LHCN-M2 (cell line): Measurements from ENCODE around the gene KLHDC8B. TPM values are rescaled to one million over a fixed set of nuclear protein-coding genes. Genes with fewer than 3 reads are reported as not detected.
A peak's percentile ranks its signal among the peaks of the same experiment; 100 is the strongest.

Source experiments
- DNase-seq: peaks from one replicate; pipeline ENCODE4 v3.0.0-alpha.2; 2012; ENCODE audit warnings: low read depth
- total RNA-seq: library from RNA; depleted of rRNA; stranded (reverse); fragments of >200 nt; gene quantifications from 2 replicates; pipeline ENCODE4 v1.2.3, GENCODE V29; 2014

KLHDC8B gene
- total RNA-seq, 1 experiment from 2014 or later: 19.1 TPM

GRCh38 chr3:49158792-49159191 is 12.6 kb upstream of the KLHDC8B start:
- DNase-seq: peak; percentile 29

DNA sequence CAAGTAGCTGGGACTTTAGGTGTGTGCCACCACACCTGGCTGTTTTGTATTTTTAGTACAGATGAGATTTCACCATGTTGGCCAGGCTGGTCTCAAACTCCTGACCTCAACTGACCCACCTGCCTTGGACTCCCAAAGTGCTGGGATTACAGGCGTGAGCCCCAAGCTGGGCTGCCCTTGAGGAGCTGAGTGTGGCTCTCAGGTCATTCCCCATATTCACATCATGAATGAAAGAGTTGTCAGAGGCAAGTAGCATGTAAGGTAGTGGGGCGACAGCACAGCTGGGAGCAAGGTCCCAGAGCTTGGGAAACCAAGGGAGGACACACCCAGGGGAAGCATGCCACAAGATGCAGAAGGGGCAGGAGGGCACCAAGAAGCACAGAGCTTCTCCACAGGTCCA is 10.2 kb upstream of the KLHDC8B start:
- no peak for DNase-seq

- no peak for DNase-seq
Measured at GRCh38 chr3:49161808-49162530, 9.4 kb upstream of the KLHDC8B start.

DNA sequence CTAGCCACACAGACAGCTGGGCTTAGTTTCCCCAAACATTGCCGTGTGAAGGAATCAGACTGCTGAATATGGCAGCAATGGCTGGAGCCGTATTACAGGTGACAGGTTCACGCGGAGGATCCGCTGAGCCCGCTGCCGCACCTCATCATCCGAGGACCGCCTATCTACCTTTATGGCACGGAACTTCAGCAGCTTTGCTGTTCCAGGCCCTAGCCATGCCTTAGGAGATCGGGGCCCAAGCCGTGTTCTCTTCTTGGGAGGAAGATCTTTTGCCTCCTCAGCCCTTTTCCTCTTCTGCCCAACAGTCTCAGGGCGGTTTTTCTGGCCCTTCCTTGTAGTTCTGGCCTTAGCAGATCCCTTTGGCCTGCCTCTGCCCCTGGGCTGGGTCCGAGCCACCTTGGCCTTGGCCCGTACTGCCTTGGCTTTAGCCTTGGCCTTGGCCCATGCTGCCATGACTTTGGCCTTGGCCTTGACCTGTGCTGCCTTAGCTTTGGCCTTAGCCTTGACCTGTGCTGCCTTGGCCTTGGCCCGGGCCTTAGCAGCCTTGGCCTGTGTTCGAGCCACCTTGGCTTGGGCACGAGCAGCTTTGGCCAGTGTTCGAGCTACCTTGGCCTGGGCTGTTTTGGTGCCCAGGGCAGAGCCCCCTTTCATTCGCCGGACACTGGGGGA is 8.5 kb upstream of the KLHDC8B start:
- DNase-seq: no peak

DNA sequence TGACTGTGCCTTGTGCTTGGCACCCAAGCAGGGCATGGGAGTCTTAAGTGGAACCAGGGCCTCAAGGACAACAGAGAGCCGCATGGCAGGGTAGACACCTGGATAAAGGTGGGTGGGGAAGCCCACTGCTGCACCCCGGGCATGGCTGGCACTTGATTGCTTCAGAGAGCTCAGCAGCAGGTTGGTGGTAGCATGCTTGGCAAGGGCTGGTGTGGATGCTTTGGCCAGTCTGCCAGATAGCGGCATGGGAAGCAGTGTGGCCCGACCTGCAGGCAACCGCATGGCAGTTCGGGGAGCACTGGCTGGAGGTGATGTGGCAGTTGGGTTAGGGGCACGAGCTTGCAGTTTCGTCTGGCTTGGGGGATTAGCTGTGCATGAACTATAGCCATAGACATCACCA is 7.8 kb upstream of the KLHDC8B start:
- no peak for DNase-seq

DNA sequence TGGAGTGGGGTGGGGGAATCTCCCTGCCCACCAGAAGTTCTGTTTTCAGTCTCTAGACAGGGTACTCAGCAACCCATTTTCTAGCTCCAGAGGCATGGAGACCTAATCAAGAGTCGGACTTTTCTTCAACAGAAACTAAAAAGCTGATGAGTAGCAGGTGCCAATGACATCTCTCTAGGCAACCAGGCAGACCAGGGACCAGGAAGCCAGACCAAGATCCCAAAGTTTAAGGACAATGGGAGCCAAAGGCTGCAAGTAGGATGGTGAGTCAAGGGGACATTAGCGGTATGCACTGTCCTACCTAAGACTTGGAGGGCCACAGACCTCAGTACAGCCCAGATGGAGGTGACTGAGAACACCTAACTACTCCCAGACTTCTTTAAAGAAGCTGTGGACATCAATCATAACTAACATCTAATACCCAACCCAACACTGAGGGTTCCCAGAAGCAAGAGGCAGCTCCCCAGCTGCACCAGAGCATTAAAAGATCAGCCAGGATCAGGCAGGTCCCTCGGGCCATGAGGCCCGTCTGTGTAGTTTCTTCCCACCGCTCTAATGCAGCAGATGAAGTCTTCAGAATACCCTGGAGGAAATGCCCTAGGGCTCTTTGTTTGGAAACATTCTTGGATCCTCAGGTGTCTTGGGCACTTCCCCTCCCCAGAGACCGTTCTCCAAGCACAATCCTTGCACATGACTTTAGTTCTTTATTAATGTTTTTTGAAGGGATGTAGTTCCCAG is 6.2 kb upstream of the KLHDC8B start:
- DNase-seq: no peak

- DNase-seq: peak; percentile 73
Measured at GRCh38 chr3:49165771-49166751, 5.3 kb upstream of the KLHDC8B start, which contains the start of gene CCDC71. TSS of gene CCDC71 (minus strand) at chr3:49166331. CDS start at chr3:49164208, 2,123 bp downstream.

DNA sequence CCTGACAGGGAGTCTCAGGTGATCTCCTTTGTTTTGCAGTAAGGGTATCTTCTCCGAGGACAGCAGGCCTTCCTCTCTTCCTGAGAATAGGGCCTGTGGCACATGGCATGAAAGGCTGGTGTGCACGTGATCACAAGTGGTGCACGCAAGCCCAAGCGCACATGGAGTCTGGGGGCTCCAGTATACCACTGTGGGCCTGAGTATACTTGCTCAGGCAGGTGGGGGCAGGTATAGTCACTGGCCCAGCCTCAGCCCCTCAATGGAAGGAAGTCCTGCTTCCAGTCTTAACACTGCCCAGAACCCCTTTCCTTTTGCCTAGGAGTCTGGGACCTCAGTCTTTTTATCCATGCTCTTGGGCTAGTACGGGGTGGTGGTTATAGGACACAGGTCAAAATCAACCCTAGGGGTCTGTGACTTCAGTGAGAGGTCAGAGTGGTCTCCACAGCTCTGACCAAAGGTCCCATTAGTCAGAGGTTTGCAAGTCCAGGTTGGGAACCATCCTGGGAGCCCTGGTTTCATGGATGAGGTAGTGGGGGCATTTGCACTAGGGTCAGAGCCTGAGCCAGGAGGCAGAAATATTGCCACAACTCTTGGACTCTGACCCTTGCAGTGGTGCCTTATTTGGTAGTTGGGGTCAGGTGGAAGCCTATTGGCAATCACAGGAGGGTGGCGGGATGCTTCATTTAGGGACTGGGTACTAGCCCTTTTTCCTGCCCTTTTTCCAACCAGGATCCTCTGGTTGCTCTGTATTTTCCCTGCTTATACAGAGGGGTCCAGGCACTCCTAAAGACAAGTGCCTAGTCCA is 4.4 kb upstream of the KLHDC8B start:
- DNase-seq: no peak

GRCh38 chr3:49170744-49171118 is 667 bp upstream of the KLHDC8B start:
- no peak for DNase-seq

- DNase-seq: no peak
Measured at GRCh38 chr3:49171775-49172500, 540 bp downstream of the KLHDC8B start.

DNA sequence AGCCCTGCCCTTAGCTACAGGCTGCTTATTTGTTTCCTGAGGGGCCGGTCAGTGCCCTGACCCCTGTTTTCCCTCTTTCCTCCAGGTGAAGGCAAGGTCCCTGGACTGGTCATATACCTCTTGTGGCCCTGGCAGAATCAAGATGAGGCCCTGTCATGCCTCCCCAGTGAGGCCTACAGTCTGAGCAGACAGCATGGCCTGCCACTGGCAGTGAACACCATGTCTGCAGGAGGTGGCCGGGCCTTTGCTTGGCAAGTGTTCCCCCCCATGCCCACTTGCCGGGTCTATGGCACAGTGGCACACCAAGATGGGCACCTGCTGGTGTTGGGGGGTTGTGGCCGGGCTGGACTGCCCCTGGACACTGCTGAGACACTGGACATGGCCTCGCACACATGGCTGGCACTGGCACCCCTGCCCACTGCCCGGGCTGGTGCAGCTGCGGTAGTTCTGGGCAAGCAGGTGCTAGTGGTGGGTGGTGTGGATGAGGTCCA is 1.2 kb downstream of the KLHDC8B start:
- no peak for DNase-seq

DNA sequence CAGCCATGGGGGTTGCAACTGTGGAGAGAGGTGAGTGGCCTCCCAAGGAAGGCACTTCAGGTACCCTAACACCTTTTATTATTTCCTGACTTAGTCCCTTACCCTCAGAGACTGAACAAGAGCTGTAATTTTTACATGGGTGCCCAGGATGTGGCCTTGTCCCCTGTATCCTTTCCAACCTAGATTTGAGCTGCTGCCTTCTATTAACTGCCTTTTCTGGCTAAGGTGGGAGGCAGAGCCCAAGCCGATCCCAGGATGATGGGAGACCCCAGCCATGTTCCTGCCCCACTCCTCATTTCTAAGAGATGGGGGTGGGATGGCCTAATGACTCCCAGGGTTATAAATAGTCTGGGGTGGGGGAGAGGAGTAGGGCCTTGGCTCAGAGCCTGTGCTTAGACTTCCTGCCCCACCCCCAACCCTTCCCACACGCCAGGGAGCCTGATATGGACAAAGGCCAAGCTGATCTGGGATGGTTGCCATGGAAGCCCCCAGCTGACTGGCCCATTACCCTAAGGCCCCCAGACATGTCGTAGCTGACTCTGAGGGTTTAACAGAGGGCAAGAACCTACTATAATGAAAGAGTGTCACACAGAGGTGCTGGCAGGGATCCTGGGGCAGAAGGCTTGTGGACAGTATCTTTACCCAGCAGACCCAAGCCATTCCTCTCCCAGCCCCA is 1.9 kb downstream of the KLHDC8B start:
- DNase-seq: no peak

DNA sequence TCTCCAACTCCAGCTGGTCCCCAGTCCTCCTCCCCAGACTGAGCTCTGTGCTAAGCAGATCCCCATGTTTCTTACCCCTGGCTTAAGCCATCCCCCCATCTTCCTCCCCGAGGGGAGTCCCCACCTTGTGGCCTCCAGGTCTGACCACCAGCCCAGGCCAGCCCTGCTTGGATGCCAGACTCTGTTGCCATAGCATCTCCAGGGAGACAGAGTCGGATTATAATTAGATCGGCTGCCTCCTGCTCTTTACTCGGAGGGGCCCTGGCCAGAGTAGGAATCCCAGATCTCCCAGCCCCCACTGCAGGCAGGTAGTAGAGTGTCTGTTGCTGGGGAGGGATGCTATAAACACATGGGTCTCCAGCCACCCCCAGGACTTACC is 2.4 kb downstream of the KLHDC8B start:
- DNase-seq: no peak

DNA sequence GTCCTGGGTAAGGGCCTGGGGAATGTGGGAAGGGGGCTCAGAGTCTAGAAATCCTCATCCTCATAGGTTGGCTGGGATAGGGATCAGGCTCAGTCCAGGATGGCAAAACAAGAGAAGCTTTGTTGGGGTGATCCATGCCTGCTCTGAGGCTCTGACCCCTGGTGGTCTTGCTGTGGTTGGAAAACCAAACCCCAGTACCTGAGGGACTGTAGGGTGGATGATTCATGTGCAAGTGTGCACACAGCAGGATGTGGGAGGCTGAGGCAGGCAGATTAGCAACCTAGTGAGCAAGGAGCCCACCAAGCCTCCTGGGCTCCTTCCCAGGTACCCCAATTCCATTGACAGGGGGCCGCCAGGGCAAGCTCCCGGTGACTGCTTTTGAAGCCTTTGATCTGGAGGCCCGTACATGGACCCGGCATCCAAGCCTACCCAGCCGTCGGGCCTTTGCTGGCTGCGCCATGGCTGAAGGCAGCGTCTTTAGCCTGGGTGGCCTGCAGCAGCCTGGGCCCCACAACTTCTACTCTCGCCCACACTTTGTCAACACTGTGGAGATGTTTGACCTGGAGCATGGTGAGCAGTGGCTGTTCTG is 3.1 kb downstream of the KLHDC8B start:
- no peak for DNase-seq

DNA sequence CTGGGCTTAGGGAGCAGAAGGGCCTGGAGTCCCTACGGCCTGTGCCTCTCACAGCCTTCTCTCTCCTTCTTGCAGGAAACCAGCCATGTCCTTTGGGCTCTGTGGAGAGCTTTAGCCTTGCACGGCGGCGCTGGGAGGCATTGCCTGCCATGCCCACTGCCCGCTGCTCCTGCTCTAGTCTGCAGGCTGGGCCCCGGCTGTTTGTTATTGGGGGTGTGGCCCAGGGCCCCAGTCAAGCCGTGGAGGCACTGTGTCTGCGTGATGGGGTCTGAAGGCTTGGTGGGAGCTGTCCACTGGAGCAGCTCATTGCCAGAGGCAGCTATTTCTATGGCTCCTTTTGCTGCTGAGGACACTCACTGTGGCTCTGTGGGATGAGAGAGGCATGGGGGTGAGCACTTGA is 4.1 kb downstream of the KLHDC8B start:
- no peak for DNase-seq

DNA sequence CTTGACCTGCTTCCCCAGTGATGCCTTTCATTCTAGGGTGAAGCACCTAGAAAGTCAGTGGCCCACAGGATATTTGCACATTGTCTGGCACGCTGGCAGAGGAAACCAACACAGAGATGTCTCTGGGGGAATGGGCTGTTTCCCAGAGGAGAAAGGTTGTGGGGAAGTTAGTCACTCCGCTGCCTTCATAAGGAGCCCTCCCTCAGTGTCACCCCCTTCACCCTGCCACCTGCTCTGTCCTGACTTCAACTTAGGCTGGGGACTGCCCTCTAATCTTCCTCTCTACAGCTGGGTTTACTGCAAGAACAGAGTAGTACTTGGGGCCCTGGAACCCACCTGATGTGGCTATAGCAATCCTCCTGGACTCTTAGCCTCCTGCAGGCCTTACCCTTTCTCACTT is 5.7 kb downstream of the KLHDC8B start:
- no peak for DNase-seq

- no peak for DNase-seq
Measured at GRCh38 chr3:49180116-49180515, 8.7 kb downstream of the KLHDC8B start.

- no peak for DNase-seq
Measured at GRCh38 chr3:49181351-49181750, 10.0 kb downstream of the KLHDC8B start.

DNA sequence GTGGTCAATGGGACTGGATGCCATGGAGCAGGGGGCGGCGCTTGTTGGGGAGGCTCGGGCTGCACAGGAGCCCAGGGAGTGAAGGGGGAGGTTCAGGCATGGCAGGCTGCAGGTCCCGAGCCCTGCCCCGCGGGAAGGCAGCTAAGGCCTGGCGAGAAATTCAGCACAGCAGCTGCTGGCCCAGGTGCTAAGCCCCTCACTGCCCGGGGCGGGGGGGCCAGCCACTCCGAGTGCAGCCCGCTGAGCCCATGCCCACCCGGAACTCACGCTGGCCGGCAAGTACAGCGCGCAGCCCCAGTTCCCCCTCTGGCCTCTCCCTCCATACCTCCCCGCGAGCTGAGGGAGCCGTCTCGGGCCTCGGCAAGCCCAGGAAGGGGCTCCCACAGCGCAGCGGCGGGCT is 11.3 kb downstream of the KLHDC8B start:
- DNase-seq: no peak
